CD1c-positive myeloid dendritic cell (primary cell): ENCODE results near the gene DNAJB1.

Experiments
- DNase-seq: peaks from one replicate; pipeline ENCODE4 v3.0.0-alpha.2; 2016; ENCODE audit errors: extremely low spot score

The DNAJB1 gene

GRCh38 chr19:14473073-14473977 lies 44.9 kb downstream of the DNAJB1 start:
- peak; percentile 42 for DNase-seq

GRCh38 chr19:14472202-14472938 lies 45.8 kb downstream of the DNAJB1 start:
- DNase-seq, result peak; percentile 83

- no peak for DNase-seq
Observed at GRCh38 chr19:14471436-14472187, 46.6 kb downstream of the DNAJB1 start.

- DNase-seq, result no peak
Observed at GRCh38 chr19:14470031-14470876, 47.9 kb downstream of the DNAJB1 start.

GRCh38 chr19:14467816-14468215 lies 50.4 kb downstream of the DNAJB1 start:
- DNase-seq, result no peak

- DNase-seq, result no peak
Observed at GRCh38 chr19:14467391-14467790, 50.8 kb downstream of the DNAJB1 start.
